ENCODE data around the gene PDE4C.
A peak's percentile ranks its signal among the peaks of the same experiment; 100 is the strongest.

Gene PDE4C

DNA sequence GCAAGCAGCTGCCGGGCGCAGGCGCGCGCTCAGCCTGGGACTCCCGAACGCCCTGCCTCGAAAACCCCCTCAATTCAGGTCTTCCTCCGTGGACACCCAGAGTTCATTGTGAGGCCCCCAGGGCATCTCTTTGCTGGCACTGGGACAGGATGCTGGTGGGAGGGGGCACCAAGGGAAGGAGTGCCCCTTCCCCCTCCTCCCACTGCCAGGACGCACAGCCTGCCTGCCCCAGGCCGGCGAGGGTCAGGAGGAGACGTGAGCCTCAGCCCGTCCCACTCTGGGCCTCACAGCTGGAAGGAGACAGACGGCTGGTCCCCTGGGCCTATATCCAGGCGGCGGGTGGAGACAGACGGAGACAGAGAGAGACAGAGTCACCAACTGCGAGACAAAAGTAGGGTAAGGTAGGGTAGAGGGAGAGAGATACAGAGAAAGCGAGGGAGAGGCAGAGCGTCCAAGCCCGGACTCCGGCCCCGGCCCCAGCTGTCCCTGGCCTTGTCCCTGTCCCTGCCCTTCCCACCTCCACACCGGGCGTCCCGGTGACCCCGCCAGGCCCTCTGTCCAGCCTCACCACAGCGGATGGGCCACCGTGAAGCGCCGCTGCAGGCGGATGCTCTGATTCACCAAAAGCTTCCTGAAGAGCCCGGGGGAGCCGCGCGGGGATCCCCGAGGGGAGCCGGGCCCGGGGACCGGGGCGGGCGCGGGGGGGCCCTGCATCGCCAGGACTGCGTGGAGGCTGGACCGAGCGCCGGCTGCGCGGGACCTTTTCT, at the start of gene PDE4C:
Gene PDE4C (minus strand): TSS at position 737 of the 767 bp plus-strand sequence. CDS start 23 bp downstream, at position 714.
- no peak for DNase-seq

DNA sequence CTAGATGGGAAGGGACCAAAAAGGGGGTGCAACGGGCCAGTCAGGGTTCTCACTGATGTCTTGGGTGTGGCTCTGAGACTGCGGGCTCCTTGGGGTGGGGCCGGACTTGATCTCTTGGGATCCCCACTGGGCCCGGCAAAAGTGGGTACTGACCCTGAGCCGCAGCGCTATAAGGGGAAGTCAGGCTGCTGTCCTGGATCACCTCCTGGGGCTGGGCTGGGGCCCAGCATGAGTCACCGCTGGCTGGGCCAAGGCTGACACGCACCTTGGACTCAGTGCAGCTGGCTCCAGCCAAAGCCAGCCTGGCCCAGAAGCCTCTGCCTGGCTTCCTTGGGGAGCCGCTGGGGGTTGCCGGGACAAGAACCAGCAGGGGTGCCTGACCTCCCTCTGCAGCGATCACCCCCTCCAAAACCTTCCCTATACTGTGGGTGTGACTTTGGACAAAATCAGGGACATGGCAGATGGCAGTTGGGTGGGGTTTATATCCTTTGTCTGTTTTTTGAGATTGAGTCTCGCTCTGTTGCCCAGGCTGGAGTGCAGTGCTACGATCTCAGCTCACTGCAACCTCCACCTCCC, 48.6 kb upstream of the PDE4C start:
- no peak for DNase-seq

DNA sequence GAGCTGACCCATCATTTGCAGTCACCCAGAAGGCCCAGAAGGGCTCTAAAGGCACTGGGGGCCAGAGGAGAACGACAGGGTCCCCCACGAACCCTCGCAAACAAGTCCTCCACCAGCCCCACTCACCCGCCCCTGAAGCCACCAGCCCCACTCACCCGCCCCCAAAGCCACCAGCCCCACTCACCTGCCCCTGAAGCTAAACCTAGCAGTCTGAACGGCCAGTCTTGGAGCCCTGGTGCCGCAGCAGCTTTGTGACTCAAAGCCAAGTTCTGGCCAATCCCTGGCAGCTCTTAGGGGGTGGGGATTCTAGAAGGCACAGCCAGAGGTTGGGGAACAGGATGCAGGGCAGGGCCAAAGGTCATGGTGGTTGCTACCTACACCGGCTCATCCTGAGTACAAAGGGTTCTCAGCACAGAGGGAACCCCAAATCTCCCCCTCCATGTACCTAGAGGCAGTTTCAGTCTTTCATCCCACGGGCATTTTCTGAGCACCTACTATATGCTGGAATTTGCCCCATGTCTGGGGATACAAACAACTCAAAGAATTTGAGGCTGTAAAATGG, 48.1 kb upstream of the PDE4C start, which contains the start of gene IQCN:
Gene IQCN (minus strand): TSS at position 234 of the 562 bp plus-strand sequence. CDS start 4,974 bp downstream, outside the sequence.
- DNase-seq = peak in 1 of 2 experiments; percentile 65

DNA sequence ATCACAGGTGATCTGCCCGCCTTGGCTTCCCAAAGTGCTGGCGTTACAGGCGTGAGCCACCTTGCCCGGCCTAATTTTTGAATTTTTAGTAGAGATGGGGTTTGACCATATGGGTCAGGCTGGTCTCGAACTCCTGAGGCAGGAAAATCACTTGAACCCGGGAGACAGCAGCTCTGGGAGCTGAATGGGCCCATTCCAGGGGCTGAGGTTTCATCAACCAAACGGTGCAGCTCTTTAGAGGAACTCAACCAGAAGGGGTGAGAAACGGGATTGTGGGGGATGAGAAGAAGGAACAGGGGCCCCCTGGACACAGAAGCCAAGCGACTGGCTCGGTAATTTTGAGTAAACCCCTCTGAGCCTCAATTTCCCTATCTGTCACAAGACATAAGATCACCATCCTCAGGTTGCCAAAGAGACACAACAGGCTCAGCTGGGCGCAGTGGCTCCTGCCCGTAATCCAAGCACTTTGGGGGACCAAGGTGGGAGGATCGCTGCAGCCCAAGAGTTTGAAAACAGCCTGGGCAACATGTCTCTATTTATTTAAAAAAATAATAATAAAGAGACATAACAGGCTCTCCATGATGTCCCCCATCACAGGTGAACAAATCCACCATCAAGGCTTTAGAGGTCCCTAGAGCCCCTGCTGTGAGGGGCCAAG, 47.5 kb upstream of the PDE4C start:
- no peak for DNase-seq

- DNase-seq = no peak
Observed at GRCh38 chr19:18271433-18271841, 45.2 kb upstream of the PDE4C start.

DNA sequence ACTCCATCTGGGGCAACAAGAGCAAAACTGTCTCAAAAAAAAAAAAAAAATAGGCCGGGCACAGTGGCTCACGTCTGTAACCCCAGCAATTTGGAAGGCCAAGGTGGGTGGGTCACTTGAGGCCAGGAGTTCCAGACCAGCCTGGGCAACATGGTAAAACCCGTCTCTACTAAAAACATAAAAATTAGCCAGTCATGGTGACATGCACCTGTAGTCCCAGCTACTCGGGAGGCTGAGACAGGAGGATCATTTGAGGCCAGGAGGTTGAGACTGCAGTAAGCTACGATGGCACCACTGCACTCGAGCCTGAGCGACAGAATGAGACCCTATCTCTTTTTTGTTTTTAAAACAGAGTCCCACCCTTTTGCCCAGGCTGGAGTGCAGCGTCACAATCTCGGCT, 44.1 kb upstream of the PDE4C start:
- no peak for DNase-seq

- no peak for DNase-seq
Observed at GRCh38 chr19:18269070-18269723, 43.0 kb upstream of the PDE4C start.

GRCh38 chr19:18266771-18267686, 40.8 kb upstream of the PDE4C start:
- DNase-seq = no peak

DNA sequence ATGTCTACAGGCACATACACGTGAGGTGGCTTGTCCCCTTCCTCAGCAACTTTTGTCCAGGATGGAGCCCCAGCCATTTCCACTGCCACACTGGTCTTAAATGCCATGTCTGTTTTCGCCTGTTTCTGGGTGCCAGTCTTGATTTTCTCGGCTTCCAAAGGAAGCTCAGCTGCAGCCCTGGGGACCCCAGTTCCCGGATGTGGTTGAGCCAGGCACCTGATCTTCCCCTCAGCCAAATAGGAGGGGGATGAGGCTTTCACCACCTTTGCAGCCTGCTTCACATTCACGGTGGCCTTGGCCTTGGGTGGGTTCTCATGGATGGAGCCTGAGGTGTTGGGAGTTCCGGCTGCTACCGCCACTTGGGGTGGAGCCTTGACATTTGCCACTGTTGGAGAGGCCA, 39.3 kb upstream of the PDE4C start:
- no peak for DNase-seq

DNA sequence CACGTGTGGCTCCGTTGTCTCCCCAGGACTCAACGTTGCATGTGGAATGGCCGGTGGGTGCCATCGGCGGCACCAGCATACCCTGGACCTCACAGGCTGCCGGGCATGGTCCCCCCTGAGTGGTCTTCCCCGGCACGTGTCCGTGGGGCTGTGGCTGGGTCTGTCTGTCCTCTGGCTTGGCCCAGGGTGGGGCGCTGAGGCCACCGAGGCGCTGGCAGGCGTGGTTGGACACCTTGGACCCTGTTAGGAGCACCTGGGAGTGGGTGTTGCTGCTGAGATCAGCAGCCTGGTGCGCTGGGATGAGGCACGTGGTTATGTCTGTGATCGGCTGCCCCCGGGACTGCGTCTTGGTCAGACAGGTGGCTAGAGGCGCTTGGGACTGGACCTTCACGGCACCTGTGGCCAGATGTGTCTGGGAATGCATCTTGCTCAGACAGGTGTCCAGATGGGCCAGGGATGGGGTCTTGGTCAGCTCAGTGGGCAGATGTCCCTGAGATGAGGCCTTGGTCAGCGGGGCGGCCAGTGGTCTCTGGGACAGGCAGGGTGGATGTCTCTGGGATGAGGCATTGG, 38.8 kb upstream of the PDE4C start:
- DNase-seq = no peak

GRCh38 chr19:18264137-18264854, 38.1 kb upstream of the PDE4C start:
- DNase-seq = no peak

GRCh38 chr19:18263324-18264136, 37.3 kb upstream of the PDE4C start:
- no peak for DNase-seq

- no peak for DNase-seq
Observed at GRCh38 chr19:18262917-18263316, 36.7 kb upstream of the PDE4C start.

DNA sequence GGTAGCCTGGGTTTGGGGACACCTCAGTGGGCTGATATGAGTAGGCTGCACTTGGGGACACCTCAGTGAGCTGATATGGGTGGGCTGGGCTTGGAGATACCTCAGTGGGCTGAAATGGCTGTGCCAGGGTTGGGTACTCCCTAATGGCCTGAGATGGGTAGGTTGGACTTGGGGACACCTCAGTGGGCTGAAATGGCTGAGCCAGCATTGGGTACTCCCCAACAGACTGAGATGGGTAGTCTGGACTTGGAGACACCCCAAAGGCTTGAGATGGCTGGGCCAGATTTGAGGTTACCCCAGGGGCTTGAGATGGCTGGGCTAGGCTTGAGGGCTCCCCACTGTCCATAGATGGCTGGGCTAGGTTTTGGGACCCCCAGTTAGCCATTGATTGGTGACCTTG, 35.9 kb upstream of the PDE4C start:
- DNase-seq = no peak

DNA sequence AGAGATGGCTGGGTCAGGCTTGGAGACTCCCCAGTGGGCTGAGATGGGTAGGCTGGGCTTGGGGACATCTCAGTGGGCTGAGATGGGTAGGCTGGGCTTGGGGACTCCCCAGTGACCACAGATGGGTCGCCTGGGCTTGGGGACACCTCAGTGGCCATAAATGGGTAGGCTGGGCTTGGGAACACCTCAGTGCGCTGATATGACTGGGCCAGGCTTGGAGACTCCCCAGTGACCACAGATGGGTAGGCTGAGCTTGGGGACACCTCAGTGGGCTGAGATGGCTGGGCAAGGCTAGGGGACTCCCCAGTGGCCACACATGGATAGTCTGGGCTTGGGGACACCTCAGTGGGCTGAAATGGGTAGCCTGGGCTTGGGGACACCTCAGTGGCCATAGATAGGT, 35.2 kb upstream of the PDE4C start:
- DNase-seq = no peak

DNA sequence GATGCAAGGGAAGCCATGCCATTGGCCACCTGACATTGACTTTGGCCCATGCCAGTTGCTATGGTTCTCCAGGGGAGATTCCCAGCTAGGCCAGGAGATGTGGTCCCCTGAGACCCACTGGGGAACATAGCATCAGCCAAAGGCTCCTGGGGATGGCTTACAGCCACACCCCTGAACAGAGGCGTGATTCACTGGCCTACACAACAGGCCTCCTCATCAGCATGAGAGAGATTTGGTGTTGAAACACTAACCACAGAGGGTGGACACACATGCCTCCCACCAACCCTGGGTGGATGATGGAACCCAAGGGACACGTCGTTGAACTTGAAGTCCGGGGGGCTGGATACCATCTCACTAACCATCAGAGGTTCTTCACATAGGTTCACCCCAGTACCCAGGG, 33.7 kb upstream of the PDE4C start:
- DNase-seq = no peak

GRCh38 chr19:18257503-18258470, 31.5 kb upstream of the PDE4C start:
- DNase-seq = no peak
